ENCODE results near the gene COQ3.

The COQ3 gene

DNA sequence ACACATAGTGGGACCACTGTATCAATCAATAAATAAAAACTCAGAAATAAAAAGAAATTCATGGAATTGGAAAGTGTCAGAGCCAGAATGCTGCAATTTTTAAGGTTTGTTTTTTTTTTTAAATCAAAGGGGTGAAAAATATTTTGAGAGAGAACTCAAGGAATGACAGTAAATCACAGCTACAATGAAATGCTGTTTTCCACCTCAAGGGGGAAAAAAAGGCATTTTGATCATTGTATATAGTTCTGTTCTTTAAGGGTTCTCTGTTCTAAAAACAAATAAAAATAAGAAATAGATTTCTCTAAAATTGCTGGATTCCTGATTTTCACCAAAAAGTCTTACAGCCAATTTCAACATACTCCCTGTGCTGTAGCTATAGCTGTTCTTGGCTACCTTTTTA lies 69.0 kb downstream of the COQ3 start:
- no peak for DNase-seq

Measured in activated CD4-positive, alpha-beta T cell treated with anti-CD3 and anti-CD28 coated beads, Interleukin-2, amount 50 U/mL, for 1 hour (primary cell).